ENCODE measurements around the gene TBCK. TPM values are rescaled to one million over a fixed set of nuclear protein-coding genes. Genes with fewer than 3 reads are reported as not detected.
"Not testable (repeated sequence)": the region's sequence is repeated elsewhere in the genome, so short reads cannot be mapped to it uniquely, and the experiment has no call there.

Gene TBCK
- total and polyA plus RNA-seq, 4 donors: 4.9 to 25.5 (median 15.8) TPM

- no peaks in the 10 kb centered on the region for H3K4me1 ChIP-seq (ENCODE audit: control insufficient read depth in 4 of 4, insufficient read depth in 4 of 4, low read length in 3 of 4)
- DNase-seq (ENCODE audit: low spot score): no peak
- TF ChIP-seq ZBTB33 (IDR thresholded peaks at IDR 0.05) (no peak), MAX (IDR thresholded peaks at IDR 0.05) (no peak), REST (IDR thresholded peaks at IDR 0.05) (no peak), JUND (IDR thresholded peaks at IDR 0.05) (no peak)
- no peaks in the 10 kb centered on the region for H3K27me3 ChIP-seq (ENCODE audit: control insufficient read depth in 4 of 4, insufficient read depth in 4 of 4, low read length in 3 of 4)
- no peaks in the 10 kb centered on the region for H3K9me3 ChIP-seq (ENCODE audit: control insufficient read depth in 4 of 4, low read length in 3 of 4)
- H3K36me3 ChIP-seq (ENCODE audit: control insufficient read depth in 4 of 4, insufficient read depth in 3 of 4, low read depth in 1 of 4, low read length in 3 of 4): peaks cover 3 to 34% (median 17%) of the 10 kb centered on the region in 4 donors
- H3K27ac ChIP-seq (ENCODE audit: low read depth in 1 of 2, low read length in 2 of 2): no peak overlapping the region
- no peak overlapping the region for H3K4me3 ChIP-seq (ENCODE audit: low read depth in 1 of 3, low read length in 3 of 3)
- H3K9ac ChIP-seq (ENCODE audit: low read depth in 1 of 2, low read length in 2 of 2): no peak overlapping the region
These were observed 9.8 kb upstream of the TBCK start for GRCh38 chr4:106325800-106326199.

GRCh38 chr4:106323119-106323518 is 7.1 kb upstream of the TBCK start:
- peaks cover 0 to 5% (median 4%) of the 10 kb centered on the region in 4 donors for H3K4me1 ChIP-seq (ENCODE audit: control insufficient read depth in 4 of 4, insufficient read depth in 4 of 4, low read length in 3 of 4)
- peaks cover 3 to 22% (median 15%) of the 10 kb centered on the region in 4 donors for H3K36me3 ChIP-seq (ENCODE audit: control insufficient read depth in 4 of 4, insufficient read depth in 3 of 4, low read depth in 1 of 4, low read length in 3 of 4)
- no peaks in the 10 kb centered on the region for H3K9me3 ChIP-seq (ENCODE audit: control insufficient read depth in 4 of 4, low read length in 3 of 4)
- no peak for TF ChIP-seq RXRA (IDR thresholded peaks at IDR 0.05)
- no peak for TF ChIP-seq REST (IDR thresholded peaks at IDR 0.05)
- no peak for DNase-seq (ENCODE audit: low spot score)
- H3K9ac ChIP-seq (ENCODE audit: low read depth in 1 of 2, low read length in 2 of 2): no peak overlapping the region
- no peak overlapping the region for H3K4me3 ChIP-seq (ENCODE audit: low read depth in 1 of 3, low read length in 3 of 3)
- H3K27me3 ChIP-seq (ENCODE audit: control insufficient read depth in 4 of 4, insufficient read depth in 4 of 4, low read length in 3 of 4): no peaks in the 10 kb centered on the region
- no peak overlapping the region for H3K27ac ChIP-seq (ENCODE audit: low read depth in 1 of 2, low read length in 2 of 2)

GRCh38 chr4:106321814-106322213 is 5.8 kb upstream of the TBCK start:
- not testable (repeated sequence) for H3K9me3 ChIP-seq (ENCODE audit: control insufficient read depth in 4 of 4, low read length in 3 of 4); H3K4me3 ChIP-seq (ENCODE audit: low read depth in 1 of 3, low read length in 3 of 3); H3K9ac ChIP-seq (ENCODE audit: low read depth in 1 of 2, low read length in 2 of 2); DNase-seq (ENCODE audit: low spot score); H3K36me3 ChIP-seq (ENCODE audit: control insufficient read depth in 4 of 4, insufficient read depth in 3 of 4, low read depth in 1 of 4, low read length in 3 of 4); H3K27ac ChIP-seq (ENCODE audit: low read depth in 1 of 2, low read length in 2 of 2); H3K27me3 ChIP-seq (ENCODE audit: control insufficient read depth in 4 of 4, insufficient read depth in 4 of 4, low read length in 3 of 4)
- WGBS: 81% methylated on average over 6 of the region's 6 CpGs
- peaks cover 4 to 17% (median 16%) of the 10 kb centered on the region in 4 donors for H3K4me1 ChIP-seq (ENCODE audit: control insufficient read depth in 4 of 4, insufficient read depth in 4 of 4, low read length in 3 of 4)

- H3K36me3 ChIP-seq (ENCODE audit: control insufficient read depth in 4 of 4, insufficient read depth in 3 of 4, low read depth in 1 of 4, low read length in 3 of 4); DNase-seq (ENCODE audit: low spot score); H3K4me3 ChIP-seq (ENCODE audit: low read depth in 1 of 3, low read length in 3 of 3); H3K9me3 ChIP-seq (ENCODE audit: control insufficient read depth in 4 of 4, low read length in 3 of 4); H3K9ac ChIP-seq (ENCODE audit: low read depth in 1 of 2, low read length in 2 of 2); H3K27ac ChIP-seq (ENCODE audit: low read depth in 1 of 2, low read length in 2 of 2); H3K27me3 ChIP-seq (ENCODE audit: control insufficient read depth in 4 of 4, insufficient read depth in 4 of 4, low read length in 3 of 4): not testable (repeated sequence)
- H3K4me1 ChIP-seq (ENCODE audit: control insufficient read depth in 4 of 4, insufficient read depth in 4 of 4, low read length in 3 of 4): peaks cover 4 to 17% (median 16%) of the 10 kb centered on the region in 4 donors
- WGBS: 96% methylated on average over 34 of the region's 34 CpGs
These were observed 5.2 kb upstream of the TBCK start for GRCh38 chr4:106321168-106321567.

Measured in liver (tissue), 9 donors.